ENCODE data around the gene TRERF1.

TRERF1 gene

DNA sequence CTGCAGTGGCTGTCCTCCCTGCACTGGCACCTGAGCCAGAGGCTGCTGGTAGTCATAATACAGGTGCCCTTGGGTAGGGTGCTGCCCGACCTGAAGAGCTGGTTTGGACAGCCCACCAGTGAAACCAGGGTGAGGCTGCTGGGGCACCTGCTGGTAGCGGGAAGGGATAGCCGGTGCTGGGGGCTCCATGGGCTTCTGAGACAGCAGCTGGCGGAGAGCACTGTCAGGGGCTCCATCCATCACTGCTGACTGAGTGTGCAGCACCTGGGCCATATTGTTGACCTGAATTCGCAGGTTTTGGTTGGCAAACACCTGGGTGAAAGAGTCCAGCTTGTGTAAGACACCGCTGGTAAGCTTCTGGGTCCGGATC is 182.9 kb downstream of the TRERF1 start:
- TF ChIP-seq, protein P1, sequence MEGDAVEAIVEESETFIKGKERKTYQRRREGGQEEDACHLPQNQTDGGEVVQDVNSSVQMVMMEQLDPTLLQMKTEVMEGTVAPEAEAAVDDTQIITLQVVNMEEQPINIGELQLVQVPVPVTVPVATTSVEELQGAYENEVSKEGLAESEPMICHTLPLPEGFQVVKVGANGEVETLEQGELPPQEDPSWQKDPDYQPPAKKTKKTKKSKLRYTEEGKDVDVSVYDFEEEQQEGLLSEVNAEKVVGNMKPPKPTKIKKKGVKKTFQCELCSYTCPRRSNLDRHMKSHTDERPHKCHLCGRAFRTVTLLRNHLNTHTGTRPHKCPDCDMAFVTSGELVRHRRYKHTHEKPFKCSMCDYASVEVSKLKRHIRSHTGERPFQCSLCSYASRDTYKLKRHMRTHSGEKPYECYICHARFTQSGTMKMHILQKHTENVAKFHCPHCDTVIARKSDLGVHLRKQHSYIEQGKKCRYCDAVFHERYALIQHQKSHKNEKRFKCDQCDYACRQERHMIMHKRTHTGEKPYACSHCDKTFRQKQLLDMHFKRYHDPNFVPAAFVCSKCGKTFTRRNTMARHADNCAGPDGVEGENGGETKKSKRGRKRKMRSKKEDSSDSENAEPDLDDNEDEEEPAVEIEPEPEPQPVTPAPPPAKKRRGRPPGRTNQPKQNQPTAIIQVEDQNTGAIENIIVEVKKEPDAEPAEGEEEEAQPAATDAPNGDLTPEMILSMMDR (conservative IDR thresholded peaks at IDR 0.05; ENCODE audit: low read length) = no peak
- no peak for DNase-seq (ENCODE audit: low read depth)
- H3K4me3 ChIP-seq (ENCODE audit: low read length) = no peak overlapping the region

- TF ChIP-seq, protein P1 (conservative IDR thresholded peaks at IDR 0.05; ENCODE audit: low read length) = no peak
- no peak overlapping the region for H3K4me3 ChIP-seq (ENCODE audit: low read length)
- DNase-seq (ENCODE audit: low read depth) = no peak
These were observed 183.5 kb downstream of the TRERF1 start for GRCh38 chr6:42268016-42268834.

DNA sequence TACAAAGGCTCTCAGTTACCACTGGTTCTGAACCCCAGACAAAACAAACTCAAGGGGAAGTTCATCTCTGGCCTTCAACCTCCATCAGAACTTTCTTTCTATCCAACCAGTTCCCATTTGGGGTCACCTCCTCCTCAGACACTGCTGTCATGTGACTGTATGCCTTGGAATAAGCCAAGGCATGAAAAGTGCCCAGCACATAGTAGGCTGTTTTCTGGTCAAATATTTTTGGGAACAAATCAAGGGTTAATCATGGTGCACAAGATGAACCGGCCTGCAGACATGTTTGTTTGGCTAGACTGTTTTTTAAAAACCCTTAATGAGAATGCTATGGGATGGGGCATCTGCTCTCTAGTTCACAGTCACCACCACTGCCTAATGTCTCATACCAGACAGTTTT is 185.2 kb downstream of the TRERF1 start:
- TF ChIP-seq, protein P1 (conservative IDR thresholded peaks at IDR 0.05; ENCODE audit: low read length) = no peak
- H3K4me3 ChIP-seq (ENCODE audit: low read length) = no peak overlapping the region
- no peak for DNase-seq (ENCODE audit: low read depth)

GRCh38 chr6:42264852-42265390 is 186.8 kb downstream of the TRERF1 start:
- no peak for DNase-seq (ENCODE audit: low read depth)
- TF ChIP-seq, protein P1 (conservative IDR thresholded peaks at IDR 0.05; ENCODE audit: low read length) = no peak

GRCh38 chr6:42264162-42264851 is 187.4 kb downstream of the TRERF1 start:
- DNase-seq (ENCODE audit: low read depth) = no peak
- TF ChIP-seq, protein P1 (conservative IDR thresholded peaks at IDR 0.05; ENCODE audit: low read length) = no peak

More at GRCh38 chr6:42264852-42265390, 186.8 kb downstream of the TRERF1 start:
- no peak overlapping the region for H3K4me3 ChIP-seq (ENCODE audit: low read length)

GRCh38 chr6:42263165-42263728 is 188.5 kb downstream of the TRERF1 start:
- TF ChIP-seq, protein P1 (conservative IDR thresholded peaks at IDR 0.05; ENCODE audit: low read length) = no peak
- no peak overlapping the region for H3K4me3 ChIP-seq (ENCODE audit: low read length)
- DNase-seq (ENCODE audit: low read depth) = no peak

More at GRCh38 chr6:42264162-42264851, 187.4 kb downstream of the TRERF1 start:
- H3K4me3 ChIP-seq (ENCODE audit: low read length) = no peak overlapping the region
